K562 (cell line): ENCODE data around the gene FBN3. TPM values are rescaled to one million over a fixed set of nuclear protein-coding genes. Genes with fewer than 3 reads are reported as not detected.

Experiments used
- BCOR ChIP-seq: fragments of 450-650 bp; IDR thresholded peaks from 2 replicates; pipeline ENCODE4 v1.6.1; 2016
- FUS ChIP-seq: fragments of 200-400 bp; formaldehyde crosslinking; optimal IDR thresholded peaks from 2 replicates; pipeline ENCODE3; 2017; ENCODE audit warnings: low read depth, low read length
- HMG20B ChIP-seq: fragments of 250-450 bp; sonication (Bioruptor Pico); IDR thresholded peaks from 2 replicates; pipeline ENCODE4 v1.5.0; 2021; ENCODE audit warnings: mild to moderate bottlenecking
- L3MBTL2 ChIP-seq: fragments of 450-650 bp; IDR thresholded peaks from 2 replicates; pipeline ENCODE4 v1.6.1; 2016; ENCODE audit warnings: mild to moderate bottlenecking, moderate library complexity
- NBN ChIP-seq: fragments of 450-650 bp; IDR thresholded peaks from 2 replicates; pipeline ENCODE4 v1.6.1; 2016; ENCODE audit warnings: low read depth, mild to moderate bottlenecking
- RAD21 ChIP-seq, 2 experiments: fragments of 250-450 bp in 1 of 2; fragments of 450-650 bp in 1 of 2; sonication (Bioruptor Pico) in 1 of 2; formaldehyde crosslinking in 1 of 2; IDR thresholded peaks in 1 of 2; conservative IDR thresholded peaks in 1 of 2; 2 replicates each; pipeline versions ENCODE4 v1.4.0 to v1.8.0; 2020 to 2022; ENCODE audit warnings: mild to moderate bottlenecking in 2 of 2, moderate library complexity in 1 of 2
- RB1 ChIP-seq: fragments of 450-650 bp; IDR thresholded peaks from 2 replicates; pipeline ENCODE4 v1.6.1; 2017; ENCODE audit warnings: low read depth, mild to moderate bottlenecking
- RBBP5 ChIP-seq: fragments of 200-600 bp; sonication (generic); IDR thresholded peaks from 2 replicates; pipeline ENCODE4 v1.6.1; 2012; ENCODE audit warnings: borderline replicate concordance, mild to moderate bottlenecking, low read length, control low read depth, inconsistent platforms; ENCODE audit not compliant: insufficient read depth, poor library complexity, severe bottlenecking
- RBM14 ChIP-seq: fragments of 200-400 bp; formaldehyde crosslinking; IDR thresholded peaks from 2 replicates; pipeline ENCODE4 v1.6.1; 2018; ENCODE audit warnings: low read depth, mild to moderate bottlenecking, low read length, moderate library complexity, borderline replicate concordance; ENCODE audit not compliant: insufficient read depth
- SPI1 ChIP-seq: IDR thresholded peaks from 2 replicates; pipeline ENCODE4 v1.6.1; 2011; ENCODE audit warnings: low read depth, low read length, control low read depth, borderline replicate concordance
- TCF3 ChIP-seq: sonication (generic); formaldehyde crosslinking; IDR thresholded peaks from 2 replicates; pipeline ENCODE4 v1.4.0; 2020; ENCODE audit warnings: mild to moderate bottlenecking, missing genetic modification reagents
- U2AF1 ChIP-seq: fragments of 200-400 bp; formaldehyde crosslinking; optimal IDR thresholded peaks from 2 replicates; pipeline ENCODE3; 2017; ENCODE audit warnings: mild to moderate bottlenecking, low read depth, low read length, moderate library complexity
- ZBTB17 ChIP-seq: fragments of 450-650 bp; formaldehyde crosslinking; IDR thresholded peaks from 2 replicates; pipeline ENCODE4 v1.4.0; 2020; ENCODE audit warnings: mild to moderate bottlenecking
- ZNF224 ChIP-seq: sonication (generic); formaldehyde crosslinking; IDR thresholded peaks from 2 replicates; pipeline ENCODE4 v1.8.0; 2022; ENCODE audit warnings: mild to moderate bottlenecking, missing genetic modification reagents
- ZNF76 ChIP-seq: fragments of 250-450 bp; sonication (Bioruptor Pico); IDR thresholded peaks from 2 replicates; pipeline ENCODE4 v1.4.0; 2020; ENCODE audit warnings: mild to moderate bottlenecking, moderate library complexity, borderline replicate concordance
- polyA plus RNA-seq, 8 experiments: library from polyadenylated mRNA; depleted of rRNA in 4 of 8; stranded (reverse) in 5 of 8; unstranded in 3 of 8; fragments of >200 nt; fragmentation: Nextera tagmentation in 2 of 8; fragmentation: Illumina TruSeq in 1 of 8; extraction: Ambion mirVana in 2 of 8; extraction: Trizol in 1 of 8; gene quantifications; 2 replicates each; pipeline versions ENCODE4 v1.2.1 to v1.2.3, GENCODE V29; 2011 to 2014; ENCODE audit warnings: inconsistent platforms in 1 of 8, missing spikeins in 1 of 8
- total RNA-seq, 7 experiments: library from RNA; depleted of rRNA in 6 of 7; stranded (reverse); fragments of >200 nt in 6 of 7; fragmentation: Illumina TruSeq in 2 of 7; extraction: Trizol in 2 of 7; gene quantifications; 2 replicates each; pipeline versions ENCODE4 v1.2.1 to v1.2.3, GENCODE V29; 2011 to 2021; ENCODE audit warnings: low replicate concordance in 1 of 7
- TF ChIP-seq, protein P1 (sequence below): fragments of 250-450 bp; sonication (Bioruptor Pico); IDR thresholded peaks from 2 replicates; pipeline ENCODE4 v1.4.0; 2020; ENCODE audit warnings: borderline replicate concordance
- TF ChIP-seq, protein P2 (sequence below): fragments of 450-650 bp; IDR thresholded peaks from 2 replicates; pipeline ENCODE4 v1.6.1; 2014; ENCODE audit warnings: low read depth, mild to moderate bottlenecking, moderate library complexity, borderline replicate concordance
- TF ChIP-seq, protein P3 (sequence below), 3 experiments: IDR thresholded peaks in 2 of 3; conservative IDR thresholded peaks in 1 of 3; 2 replicates each; pipeline ENCODE4 v1.5.1; 2011 to 2012; ENCODE audit warnings: low read length in 3 of 3, mild to moderate bottlenecking in 3 of 3, control low read depth in 2 of 3, improper control_type of control experiment in 1 of 3, inconsistent platforms in 1 of 3, low read depth in 1 of 3, mixed read lengths in 1 of 3, moderate library complexity in 1 of 3; ENCODE audit not compliant: insufficient read depth in 2 of 3
- TF ChIP-seq, protein P4 (sequence below): sonication (generic); formaldehyde crosslinking; IDR thresholded peaks from 2 replicates; pipeline ENCODE4 v1.8.1; 2023; ENCODE audit warnings: mild to moderate bottlenecking, missing genetic modification reagents

FBN3 gene
- total and polyA plus RNA-seq, 9 of the 15 experiments (the other 6 are each of a cell fraction or from before 2014, with no cell fraction given) = under 0.01 to 0.29 (median 0.01) TPM; not detected in 4

DNA sequence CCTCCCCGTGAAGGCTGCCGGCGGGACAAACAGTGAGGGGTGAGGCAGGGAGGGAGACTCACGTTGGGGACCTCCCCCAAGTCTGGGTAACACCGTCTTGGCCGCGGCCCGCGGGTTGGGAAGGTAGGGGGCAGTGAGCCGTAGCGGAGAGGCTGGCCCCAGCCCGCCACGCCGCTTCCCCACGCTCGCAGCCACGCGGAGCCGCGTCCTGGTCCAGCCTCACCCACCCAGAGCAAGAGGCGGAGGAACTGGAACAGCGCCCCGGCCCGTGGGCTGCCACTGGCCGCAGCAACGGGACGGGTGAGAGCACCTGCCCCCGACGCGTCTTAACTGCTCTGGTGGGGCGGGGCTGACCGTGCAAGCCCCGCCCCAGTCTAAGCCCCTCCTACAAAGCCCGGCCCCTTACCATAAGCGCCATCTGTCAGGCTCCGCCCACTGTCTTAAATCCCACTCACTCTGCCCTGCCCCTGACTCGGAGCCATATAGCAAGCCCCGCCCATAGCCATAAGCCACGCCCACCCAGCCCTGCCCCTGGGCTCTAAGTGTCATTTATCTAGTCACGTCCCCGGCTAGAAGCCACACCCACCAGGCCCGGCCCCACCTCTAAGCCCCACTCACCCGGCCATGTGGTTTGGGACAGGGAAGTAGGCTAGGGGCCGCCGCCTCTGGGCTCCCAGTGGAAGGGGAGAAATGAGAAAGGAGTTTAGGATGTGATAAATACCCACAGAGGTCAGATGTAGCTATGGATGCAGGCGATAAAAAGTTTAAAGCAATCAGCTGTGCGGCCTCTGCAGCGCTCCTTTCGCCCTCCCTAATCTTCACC, 98.9 kb downstream of the FBN3 start (continued):
- peak in 1 of 2 experiments; percentile 14; a peak in 1 of 4 replicates for TF ChIP-seq RAD21 (CRISPR knock-in tag; conservative IDR thresholded peaks at IDR 0.05 in 1 of 2, IDR thresholded peaks at IDR 0.05 in 1 of 2)
- TF ChIP-seq RBBP5 = no peak
- TF ChIP-seq BCOR = no peak
- TF ChIP-seq L3MBTL2 = peak; percentile 90
- no peak for TF ChIP-seq FUS
- TF ChIP-seq ZNF76 (CRISPR knock-in tag) = no peak
- TF ChIP-seq, protein P1, sequence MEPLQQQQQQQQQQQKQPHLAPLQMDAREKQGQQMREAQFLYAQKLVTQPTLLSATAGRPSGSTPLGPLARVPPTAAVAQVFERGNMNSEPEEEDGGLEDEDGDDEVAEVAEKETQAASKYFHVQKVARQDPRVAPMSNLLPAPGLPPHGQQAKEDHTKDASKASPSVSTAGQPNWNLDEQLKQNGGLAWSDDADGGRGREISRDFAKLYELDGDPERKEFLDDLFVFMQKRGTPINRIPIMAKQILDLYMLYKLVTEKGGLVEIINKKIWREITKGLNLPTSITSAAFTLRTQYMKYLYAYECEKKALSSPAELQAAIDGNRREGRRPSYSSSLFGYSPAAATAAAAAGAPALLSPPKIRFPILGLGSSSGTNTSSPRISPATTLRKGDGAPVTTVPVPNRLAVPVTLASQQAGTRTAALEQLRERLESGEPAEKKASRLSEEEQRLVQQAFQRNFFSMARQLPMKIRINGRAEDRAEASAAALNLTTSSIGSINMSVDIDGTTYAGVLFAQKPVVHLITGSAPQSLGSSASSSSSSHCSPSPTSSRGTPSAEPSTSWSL (CRISPR knock-in tag) = no peak
- TF ChIP-seq, protein P2, sequence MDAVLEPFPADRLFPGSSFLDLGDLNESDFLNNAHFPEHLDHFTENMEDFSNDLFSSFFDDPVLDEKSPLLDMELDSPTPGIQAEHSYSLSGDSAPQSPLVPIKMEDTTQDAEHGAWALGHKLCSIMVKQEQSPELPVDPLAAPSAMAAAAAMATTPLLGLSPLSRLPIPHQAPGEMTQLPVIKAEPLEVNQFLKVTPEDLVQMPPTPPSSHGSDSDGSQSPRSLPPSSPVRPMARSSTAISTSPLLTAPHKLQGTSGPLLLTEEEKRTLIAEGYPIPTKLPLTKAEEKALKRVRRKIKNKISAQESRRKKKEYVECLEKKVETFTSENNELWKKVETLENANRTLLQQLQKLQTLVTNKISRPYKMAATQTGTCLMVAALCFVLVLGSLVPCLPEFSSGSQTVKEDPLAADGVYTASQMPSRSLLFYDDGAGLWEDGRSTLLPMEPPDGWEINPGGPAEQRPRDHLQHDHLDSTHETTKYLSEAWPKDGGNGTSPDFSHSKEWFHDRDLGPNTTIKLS = no peak
- no peak for TF ChIP-seq U2AF1
- no peak for TF ChIP-seq RBM14
- TF ChIP-seq, protein P3, sequence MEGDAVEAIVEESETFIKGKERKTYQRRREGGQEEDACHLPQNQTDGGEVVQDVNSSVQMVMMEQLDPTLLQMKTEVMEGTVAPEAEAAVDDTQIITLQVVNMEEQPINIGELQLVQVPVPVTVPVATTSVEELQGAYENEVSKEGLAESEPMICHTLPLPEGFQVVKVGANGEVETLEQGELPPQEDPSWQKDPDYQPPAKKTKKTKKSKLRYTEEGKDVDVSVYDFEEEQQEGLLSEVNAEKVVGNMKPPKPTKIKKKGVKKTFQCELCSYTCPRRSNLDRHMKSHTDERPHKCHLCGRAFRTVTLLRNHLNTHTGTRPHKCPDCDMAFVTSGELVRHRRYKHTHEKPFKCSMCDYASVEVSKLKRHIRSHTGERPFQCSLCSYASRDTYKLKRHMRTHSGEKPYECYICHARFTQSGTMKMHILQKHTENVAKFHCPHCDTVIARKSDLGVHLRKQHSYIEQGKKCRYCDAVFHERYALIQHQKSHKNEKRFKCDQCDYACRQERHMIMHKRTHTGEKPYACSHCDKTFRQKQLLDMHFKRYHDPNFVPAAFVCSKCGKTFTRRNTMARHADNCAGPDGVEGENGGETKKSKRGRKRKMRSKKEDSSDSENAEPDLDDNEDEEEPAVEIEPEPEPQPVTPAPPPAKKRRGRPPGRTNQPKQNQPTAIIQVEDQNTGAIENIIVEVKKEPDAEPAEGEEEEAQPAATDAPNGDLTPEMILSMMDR (IDR thresholded peaks at IDR 0.05 in 2 of 3, conservative IDR thresholded peaks at IDR 0.05 in 1 of 3; ENCODE audit: insufficient read depth in 2 of 3, low read depth in 1 of 3, low read length in 3 of 3) = 0 out of 6 replicates have a peak, but pooled peaks of 1 of the 3 experiments have one; percentile 1
- peak; percentile 14; the same call in 1 of the 2 replicates for TF ChIP-seq SPI1
- TF ChIP-seq NBN = no peak
- TF ChIP-seq HMG20B = no peak
- TF ChIP-seq, protein P4, sequence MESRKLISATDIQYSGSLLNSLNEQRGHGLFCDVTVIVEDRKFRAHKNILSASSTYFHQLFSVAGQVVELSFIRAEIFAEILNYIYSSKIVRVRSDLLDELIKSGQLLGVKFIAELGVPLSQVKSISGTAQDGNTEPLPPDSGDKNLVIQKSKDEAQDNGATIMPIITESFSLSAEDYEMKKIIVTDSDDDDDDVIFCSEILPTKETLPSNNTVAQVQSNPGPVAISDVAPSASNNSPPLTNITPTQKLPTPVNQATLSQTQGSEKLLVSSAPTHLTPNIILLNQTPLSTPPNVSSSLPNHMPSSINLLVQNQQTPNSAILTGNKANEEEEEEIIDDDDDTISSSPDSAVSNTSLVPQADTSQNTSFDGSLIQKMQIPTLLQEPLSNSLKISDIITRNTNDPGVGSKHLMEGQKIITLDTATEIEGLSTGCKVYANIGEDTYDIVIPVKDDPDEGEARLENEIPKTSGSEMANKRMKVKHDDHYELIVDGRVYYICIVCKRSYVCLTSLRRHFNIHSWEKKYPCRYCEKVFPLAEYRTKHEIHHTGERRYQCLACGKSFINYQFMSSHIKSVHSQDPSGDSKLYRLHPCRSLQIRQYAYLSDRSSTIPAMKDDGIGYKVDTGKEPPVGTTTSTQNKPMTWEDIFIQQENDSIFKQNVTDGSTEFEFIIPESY (CRISPR knock-in tag) = no peak
- peak; percentile 52 for TF ChIP-seq TCF3 (CRISPR knock-in tag)
- TF ChIP-seq RB1 = peak; percentile 88
- TF ChIP-seq ZNF224 = no peak
- TF ChIP-seq ZBTB17 = no peak
